K562 (cell line): Measurements from ENCODE around the gene PRKCE. TPM values are rescaled to one million over a fixed set of nuclear protein-coding genes. Genes with fewer than 3 reads are reported as not detected.

Experiments
- ATAC-seq: fragments of 200-7000 bp; cut with Tn5 transposase; 3 replicates; pipeline ENCODE4 v1.9.1; 2020; ENCODE audit warnings: moderate library complexity
- BruUV-seq: library from RNA; stranded (reverse); fragments of 400-500 nt; replicated peaks from 2 replicates; lab custom pipeline; 2021; lab: Mats Ljungman, UMichigan
- CTCF ChIA-PET: fragments of 300-600 bp; formaldehyde crosslinking; extraction: SDS; loops from one replicate; lab custom pipeline; 2021; ENCODE audit warnings: low intra/inter-chr PET ratio; lab: Yijun Ruan, JAX
- POLR2A ChIA-PET: fragments of 300-600, 350-650 bp; sonication (Branson Sonifier 250); formaldehyde crosslinking; extraction: SDS; loops from one replicate; lab custom pipeline; 2021; ENCODE audit warnings: antibody characterized with exemption, inconsistent platforms; lab: Yijun Ruan, JAX
- DNase-seq, 4 experiments: peaks; one replicate each; pipeline versions ENCODE4 v3.0.0 to v3.0.0-alpha.2; 2011 to 2018; ENCODE audit warnings: low spot score in 3 of 4, mixed read lengths in 3 of 4; ENCODE audit errors: extremely low read depth in 1 of 4
- FAIRE-seq: peaks from 2 replicates; lab custom pipeline; 2011; peaks lifted over from hg19 to GRCh38; lab: Jason Lieb, UNC
- H2AFZ ChIP-seq: 2 replicates; pipeline ENCODE4 v1.6.0; 2011; ENCODE audit warnings: low read depth, low read length, control low read depth, inconsistent platforms
- H3K27ac ChIP-seq: fragments of 200-600 bp; 3 replicates; pipeline ENCODE4 v1.8.0; 2011; ENCODE audit warnings: low read depth, mild to moderate bottlenecking, control low read depth, inconsistent platforms, low read length, moderate library complexity, mixed read lengths; ENCODE audit errors: extremely low read depth
- H3K27me3 ChIP-seq, 2 experiments: fragments of 300-600 bp in 1 of 2; 2 replicates in 1 of 2; 3 replicates in 1 of 2; pipeline versions ENCODE4 v1.6.0 to v1.8.0; 2011; ENCODE audit warnings: inconsistent platforms in 2 of 2, low read length in 2 of 2, mild to moderate bottlenecking in 1 of 2, mixed read lengths in 1 of 2, moderate library complexity in 1 of 2; ENCODE audit not compliant: control insufficient read depth in 2 of 2, insufficient read depth in 2 of 2
- H3K36me3 ChIP-seq: fragments of 300-600 bp; 3 replicates; pipeline ENCODE4 v1.8.0; 2011; ENCODE audit warnings: mild to moderate bottlenecking, low read length, inconsistent platforms; ENCODE audit not compliant: control insufficient read depth, insufficient read depth
- H3K4me1 ChIP-seq, 2 experiments: fragments of 200-600 bp in 1 of 2; replicated peaks in 1 of 2; 2 replicates in 1 of 2; 3 replicates in 1 of 2; pipeline versions ENCODE4 v1.5.1 to v1.8.0; 2011; ENCODE audit warnings: inconsistent platforms in 2 of 2, low read length in 2 of 2, mild to moderate bottlenecking in 1 of 2, mixed read lengths in 1 of 2, moderate library complexity in 1 of 2; ENCODE audit not compliant: control insufficient read depth in 2 of 2, insufficient read depth in 2 of 2
- H3K4me2 ChIP-seq: 2 replicates; pipeline ENCODE4 v1.6.1; 2011; ENCODE audit warnings: low read length, control low read depth, inconsistent platforms, mixed read lengths; ENCODE audit not compliant: insufficient read depth
- H3K4me3 ChIP-seq: fragments of 200-600 bp; sonication (generic), shearing (Covaris generic); 2 replicates; pipeline ENCODE4 v1.5.1; 2016; ENCODE audit warnings: control low read depth, inconsistent platforms
- H3K79me2 ChIP-seq: fragments of 200-600 bp; 3 replicates; pipeline ENCODE4 v1.8.0; 2011; ENCODE audit warnings: low read length, inconsistent platforms; ENCODE audit not compliant: control insufficient read depth, insufficient read depth
- H3K9ac ChIP-seq, 2 experiments: 2 replicates each; pipeline versions ENCODE4 v1.6.0 to v1.6.1; 2011; ENCODE audit warnings: low read depth in 2 of 2, low read length in 2 of 2, control low read depth in 1 of 2, inconsistent platforms in 1 of 2, mild to moderate bottlenecking in 1 of 2, mixed read lengths in 1 of 2; ENCODE audit not compliant: insufficient read depth in 1 of 2
- H3K9me1 ChIP-seq: one replicate; pipeline ENCODE4 v1.6.0; 2011; ENCODE audit warnings: inconsistent platforms, mild to moderate bottlenecking, low read length, moderate library complexity; ENCODE audit not compliant: control insufficient read depth, insufficient read depth
- H3K9me3 ChIP-seq: replicated peaks from 2 replicates; pipeline ENCODE4 v1.5.1; 2011; ENCODE audit warnings: low read depth, low read length, inconsistent platforms; ENCODE audit not compliant: control insufficient read depth, insufficient read depth
- H4K20me1 ChIP-seq: replicated peaks from 2 replicates; pipeline ENCODE4 v1.6.1; 2011; ENCODE audit warnings: low read length, inconsistent platforms, mixed read lengths; ENCODE audit not compliant: control insufficient read depth, insufficient read depth
- ARID2 ChIP-seq: fragments of 450-650 bp; IDR thresholded peaks from 2 replicates; pipeline ENCODE4 v1.6.1; 2017; ENCODE audit warnings: antibody characterized with exemption, mild to moderate bottlenecking
- BRCA1 ChIP-seq, 2 experiments: fragments of 450-650 bp in 1 of 2; sonication (generic) in 1 of 2; formaldehyde crosslinking in 1 of 2; IDR thresholded peaks; 2 replicates each; pipeline versions ENCODE4 v1.5.0 to v1.6.1; 2017 to 2020; ENCODE audit warnings: mild to moderate bottlenecking in 1 of 2, missing genetic modification reagents in 1 of 2
- FIP1L1 ChIP-seq: fragments of 200-400 bp; formaldehyde crosslinking; IDR thresholded peaks from 2 replicates; pipeline ENCODE4 v1.6.1; 2018; ENCODE audit warnings: mild to moderate bottlenecking, low read depth, low read length; ENCODE audit not compliant: poor library complexity, severe bottlenecking
- FOXA1 ChIP-seq: fragments of 450-650 bp; IDR thresholded peaks from 2 replicates; pipeline ENCODE4 v1.6.1; 2016; ENCODE audit warnings: mild to moderate bottlenecking, borderline replicate concordance
- HMGXB4 ChIP-seq: sonication (generic); formaldehyde crosslinking; IDR thresholded peaks from 2 replicates; pipeline ENCODE4 v1.8.1; 2023; ENCODE audit warnings: mild to moderate bottlenecking, missing genetic modification reagents
- KLF10 ChIP-seq: fragments of 250-450 bp; sonication (Bioruptor Pico); IDR thresholded peaks from 2 replicates; pipeline ENCODE4 v1.6.1; 2021; ENCODE audit warnings: matching md5 sums
- LEF1 ChIP-seq: fragments of 450-650 bp; IDR thresholded peaks from 2 replicates; pipeline ENCODE4 v1.6.1; 2016; ENCODE audit warnings: mild to moderate bottlenecking
- NCOA2 ChIP-seq, 2 experiments: fragments of 450-650 bp; IDR thresholded peaks; 2 replicates each; pipeline ENCODE4 v1.6.1; 2018; ENCODE audit warnings: mild to moderate bottlenecking in 2 of 2, moderate library complexity in 1 of 2; ENCODE audit not compliant: partially characterized antibody in 2 of 2
- NEUROD1 ChIP-seq: fragments of 150-350 bp; IDR thresholded peaks from 2 replicates; pipeline ENCODE4 v1.6.1; 2014; ENCODE audit warnings: borderline replicate concordance, low read length, low read depth; ENCODE audit not compliant: partially characterized antibody
- NONO ChIP-seq, 2 experiments: fragments of 200-400 bp in 1 of 2; fragments of 450-650 bp in 1 of 2; formaldehyde crosslinking in 1 of 2; IDR thresholded peaks; 2 replicates each; pipeline ENCODE4 v1.6.1; 2017; ENCODE audit warnings: low read depth in 2 of 2, mild to moderate bottlenecking in 2 of 2, moderate library complexity in 2 of 2, low read length in 1 of 2
- SMC3 ChIP-seq: conservative IDR thresholded peaks from 2 replicates; pipeline ENCODE4 v1.6.1; 2011; ENCODE audit warnings: low read depth, low read length, improper control_type of control experiment; ENCODE audit not compliant: insufficient read depth
- STAT5A ChIP-seq: IDR thresholded peaks from 2 replicates; pipeline ENCODE4 v1.6.1; 2012; ENCODE audit warnings: low read length, inconsistent platforms, borderline replicate concordance
- TAF1 ChIP-seq: IDR thresholded peaks from 2 replicates; pipeline ENCODE4 v1.6.1; 2011; ENCODE audit warnings: mild to moderate bottlenecking, low read length, moderate library complexity; ENCODE audit not compliant: insufficient read depth, control insufficient read depth, severe bottlenecking; ENCODE audit errors: extremely low read depth
- ZNF121 ChIP-seq: sonication (generic); formaldehyde crosslinking; conservative IDR thresholded peaks from 2 replicates; pipeline ENCODE4 v1.8.0; 2022; ENCODE audit warnings: missing genetic modification reagents
- ZNF263 ChIP-seq: sonication (generic); formaldehyde crosslinking; IDR thresholded peaks from 2 replicates; pipeline ENCODE4 v1.8.0; 2022; ENCODE audit warnings: mild to moderate bottlenecking, missing genetic modification reagents, borderline replicate concordance
- ZNF41 ChIP-seq: fragments of 250-450 bp; sonication (Bioruptor Pico); conservative IDR thresholded peaks from 2 replicates; pipeline ENCODE4 v1.4.0; 2020; ENCODE audit warnings: mild to moderate bottlenecking
- WGBS: fragments of 100-300 bp; shearing (Covaris generic); methylation state at CpG from one replicate; pipeline ENCODE4 v1.1.6; 2016; ENCODE audit warnings: low coverage, mixed read lengths; ENCODE audit not compliant: insufficient coverage; ENCODE audit errors: missing lambda C conversion rate; 5-methylcytosine and 5-hydroxymethylcytosine counted together
- in situ Hi-C: fragments of 300-500 bp; cut with MboI; formaldehyde crosslinking; loops from 4 replicates; pipeline ENCODE4 v1.15.0; 2018; ENCODE audit warnings: inconsistent platforms, mixed read lengths
- intact Hi-C: fragments of 100-400 bp; cut with micrococcal nuclease; formaldehyde crosslinking; loops from 2 replicates; pipeline ENCODE4 v1.14.2; 2022
- polyA plus RNA-seq, 8 experiments: library from polyadenylated mRNA; depleted of rRNA in 4 of 8; stranded (reverse) in 5 of 8; unstranded in 3 of 8; fragments of >200 nt; fragmentation: Nextera tagmentation in 2 of 8; fragmentation: Illumina TruSeq in 1 of 8; extraction: Ambion mirVana in 2 of 8; extraction: Trizol in 1 of 8; gene quantifications; 2 replicates each; pipeline versions ENCODE4 v1.2.1 to v1.2.3, GENCODE V29; 2011 to 2014; ENCODE audit warnings: inconsistent platforms in 1 of 8, missing spikeins in 1 of 8
- total RNA-seq, 7 experiments: library from RNA; depleted of rRNA in 6 of 7; stranded (reverse); fragments of >200 nt in 6 of 7; fragmentation: Illumina TruSeq in 2 of 7; extraction: Trizol in 2 of 7; gene quantifications; 2 replicates each; pipeline versions ENCODE4 v1.2.1 to v1.2.3, GENCODE V29; 2011 to 2021; ENCODE audit warnings: low replicate concordance in 1 of 7
- TF ChIP-seq, protein P1 (sequence below), 3 experiments: fragments of 200-800 bp in 1 of 3; sonication (Bioruptor generic) in 1 of 3; sonication (generic) in 1 of 3; formaldehyde crosslinking in 1 of 3; IDR thresholded peaks; 2 replicates each; pipeline versions ENCODE4 v1.6.1 to v1.8.0; 2016 to 2022; ENCODE audit warnings: mild to moderate bottlenecking in 2 of 3, missing compliant biosample characterization in 2 of 3, missing genetic modification characterization in 2 of 3, missing genetic modification reagents in 1 of 3
- TF ChIP-seq, protein P2 (sequence below): sonication (generic); formaldehyde crosslinking; IDR thresholded peaks from 2 replicates; pipeline ENCODE4 v1.8.0; 2022; ENCODE audit warnings: mild to moderate bottlenecking, missing genetic modification reagents

PRKCE gene
- total and polyA plus RNA-seq, 9 of the 15 experiments (the other 6 are each of a cell fraction or from before 2014, with no cell fraction given) = 0.06 to 1.0 (median 0.22) TPM; not detected in 1

DNA sequence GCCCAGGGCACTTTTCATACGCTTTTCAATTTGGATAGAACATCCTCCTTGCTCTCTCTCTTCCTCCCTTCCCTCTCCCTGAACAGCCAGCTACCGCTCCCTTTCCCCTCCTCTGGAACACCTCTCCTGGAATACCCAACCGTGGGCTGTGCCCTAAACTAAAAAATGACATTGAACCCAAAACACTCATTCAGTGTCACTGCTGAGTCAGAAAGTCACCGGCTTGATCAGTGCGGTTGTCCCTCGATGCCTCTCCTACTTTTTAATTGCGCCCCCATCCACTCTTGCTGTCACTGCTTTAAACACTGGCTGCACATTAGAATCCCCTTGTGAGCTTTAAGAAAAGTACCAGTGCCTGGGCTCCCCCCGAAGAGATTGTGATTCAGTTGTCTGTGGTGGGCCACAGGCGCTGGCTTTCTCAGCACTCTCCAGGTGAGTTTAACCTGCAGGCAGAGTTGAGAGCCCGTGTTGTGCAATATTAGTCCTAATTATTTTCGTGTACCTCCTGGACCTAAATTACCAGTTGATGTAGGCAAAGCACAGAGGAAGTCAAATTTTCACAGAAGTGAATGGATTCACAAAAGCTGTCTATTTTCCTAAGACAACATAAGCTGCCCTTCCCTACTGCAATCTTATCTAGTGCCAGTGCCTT, 302.0 kb downstream of the PRKCE start:
- in situ Hi-C loops (no loop called here), intact Hi-C loops (no loop called here)
- Histone ChIP-seq H4K20me1 (no peaks in the 10 kb centered on the region), H3K27ac (no peak overlapping the region), H3K79me2 (no peaks in the 10 kb centered on the region), H2AFZ (no peak overlapping the region), H3K4me2 (no peak overlapping the region), H3K9me1 (no peaks in the 10 kb centered on the region), H3K4me3 (no peak overlapping the region), H3K27me3 (peaks cover 13 to 19% of the 10 kb centered on the region in 2 experiments; a peak in 3 of 5 replicates), H3K9ac (no peak overlapping the region), H3K36me3 (no peaks in the 10 kb centered on the region), H3K4me1 (no peaks in the 10 kb centered on the region), H3K9me3 (no peaks in the 10 kb centered on the region)
- TF ChIP-seq LEF1 (no peak), TAF1 (no peak), STAT5A (no peak), KLF10 (CRISPR knock-in tag) (no peak), NONO (IDR thresholded peaks at IDR 0.05; ENCODE audit: low read depth in 2 of 2, low read length in 1 of 2) (no peak), ARID2 (no peak), HMGXB4 (CRISPR knock-in tag) (no peak), SMC3 (no peak), ZNF41 (CRISPR knock-in tag) (no peak), BRCA1 (IDR thresholded peaks at IDR 0.05) (no peak), BRCA1 (CRISPR knock-in tag; IDR thresholded peaks at IDR 0.05) (no peak), ZNF263 (CRISPR knock-in tag) (no peak), FOXA1 (no peak), ZNF121 (CRISPR knock-in tag) (no peak), NCOA2 (IDR thresholded peaks at IDR 0.05; ENCODE audit: partially characterized antibody in 2 of 2) (no peak), NEUROD1 (no peak), FIP1L1 (no peak)
- TF ChIP-seq, protein P1, sequence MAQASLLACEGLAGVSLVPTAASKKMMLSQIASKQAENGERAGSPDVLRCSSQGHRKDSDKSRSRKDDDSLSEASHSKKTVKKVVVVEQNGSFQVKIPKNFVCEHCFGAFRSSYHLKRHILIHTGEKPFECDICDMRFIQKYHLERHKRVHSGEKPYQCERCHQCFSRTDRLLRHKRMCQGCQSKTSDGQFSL (CRISPR knock-in tag; IDR thresholded peaks at IDR 0.05) = no peak
- TF ChIP-seq, protein P1 (tag; IDR thresholded peaks at IDR 0.05) = no peak
- TF ChIP-seq, protein P2, sequence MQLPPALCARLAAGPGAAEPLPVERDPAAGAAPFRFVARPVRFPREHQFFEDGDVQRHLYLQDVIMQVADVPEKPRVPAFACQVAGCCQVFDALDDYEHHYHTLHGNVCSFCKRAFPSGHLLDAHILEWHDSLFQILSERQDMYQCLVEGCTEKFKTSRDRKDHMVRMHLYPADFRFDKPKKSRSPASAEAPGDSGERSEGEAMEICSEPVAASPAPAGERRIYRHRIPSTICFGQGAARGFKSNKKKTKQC (CRISPR knock-in tag) = no peak
- BruUV-seq = no TSS peak
- POLR2A ChIA-PET = interaction anchor here (0.7 kb wide), 1 partner anchor 223 kb away, joined by 3 read pairs; no protein-coding TSS in a partner anchor
- no peak for FAIRE-seq
- DNase-seq = no peak
- WGBS = 0% methylated on average over 11 of the region's 11 CpGs
- CTCF ChIA-PET = interaction anchor here (0.6 kb wide), 1 partner anchor 9 kb away, joined by 4 read pairs; no protein-coding TSS in a partner anchor
- ATAC-seq = no peak
